GM13977 (cell line): ENCODE measurements around the gene SEMA5B.

Source experiments
- DNase-seq: peaks from one replicate; pipeline ENCODE4 v3.0.0; 2012; ENCODE audit warnings: low spot score
- CTCF ChIP-seq: IDR thresholded peaks from 2 replicates; pipeline ENCODE4 v1.5.1; 2012; ENCODE audit warnings: mild to moderate bottlenecking, control low read depth; ENCODE audit not compliant: insufficient read depth; ENCODE audit errors: extremely low read depth, missing control alignments
- in situ Hi-C: fragments of 300-500 bp; cut with MboI; formaldehyde crosslinking; loops from one replicate; pipeline ENCODE4 v1.12.0; 2022; ENCODE audit warnings: low sequenced_read_pairs, low pct_unique_long_range_greater_than_20kb, mixed read lengths, inconsistent platforms; ENCODE audit not compliant: unreplicated experiment

The SEMA5B gene

GRCh38 chr3:123021388-123021787 is 6.2 kb downstream of the SEMA5B start:
- no peak for DNase-seq
- no peak for TF ChIP-seq CTCF
- in situ Hi-C loops = no loop called here

- TF ChIP-seq CTCF = no peak
- in situ Hi-C loops = no loop called here
These were observed 6.9 kb downstream of the SEMA5B start for GRCh38 chr3:123020709-123021108.

GRCh38 chr3:123019591-123019990 is 8.0 kb downstream of the SEMA5B start:
- TF ChIP-seq CTCF = no peak
- in situ Hi-C loops = no loop called here
- no peak for DNase-seq

More at GRCh38 chr3:123020709-123021108, 6.9 kb downstream of the SEMA5B start:
- no peak for DNase-seq

- no peak for TF ChIP-seq CTCF
- DNase-seq = no peak
- in situ Hi-C loops = no loop called here
These were observed 8.4 kb downstream of the SEMA5B start for GRCh38 chr3:123019161-123019560.

GRCh38 chr3:123018683-123019082 is 8.9 kb downstream of the SEMA5B start:
- DNase-seq = no peak
- in situ Hi-C loops = no loop called here
- TF ChIP-seq CTCF = no peak

GRCh38 chr3:123015596-123015995 is 12.0 kb downstream of the SEMA5B start:
- no peak for TF ChIP-seq CTCF
- DNase-seq = no peak
- in situ Hi-C loops = no loop called here

- DNase-seq = no peak
- TF ChIP-seq CTCF = no peak
- in situ Hi-C loops = no loop called here
These were observed 13.7 kb downstream of the SEMA5B start for GRCh38 chr3:123013876-123014275.
